ENCODE measurements around the gene OR2A12. TPM values are rescaled to one million over a fixed set of nuclear protein-coding genes. Genes with fewer than 3 reads are reported as not detected.

The OR2A12 gene, protein sequence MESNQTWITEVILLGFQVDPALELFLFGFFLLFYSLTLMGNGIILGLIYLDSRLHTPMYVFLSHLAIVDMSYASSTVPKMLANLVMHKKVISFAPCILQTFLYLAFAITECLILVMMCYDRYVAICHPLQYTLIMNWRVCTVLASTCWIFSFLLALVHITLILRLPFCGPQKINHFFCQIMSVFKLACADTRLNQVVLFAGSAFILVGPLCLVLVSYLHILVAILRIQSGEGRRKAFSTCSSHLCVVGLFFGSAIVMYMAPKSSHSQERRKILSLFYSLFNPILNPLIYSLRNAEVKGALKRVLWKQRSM
- not detected for total RNA-seq (ENCODE audit: unreplicated experiment)
- long read RNA-seq, result 0 reads

DNA sequence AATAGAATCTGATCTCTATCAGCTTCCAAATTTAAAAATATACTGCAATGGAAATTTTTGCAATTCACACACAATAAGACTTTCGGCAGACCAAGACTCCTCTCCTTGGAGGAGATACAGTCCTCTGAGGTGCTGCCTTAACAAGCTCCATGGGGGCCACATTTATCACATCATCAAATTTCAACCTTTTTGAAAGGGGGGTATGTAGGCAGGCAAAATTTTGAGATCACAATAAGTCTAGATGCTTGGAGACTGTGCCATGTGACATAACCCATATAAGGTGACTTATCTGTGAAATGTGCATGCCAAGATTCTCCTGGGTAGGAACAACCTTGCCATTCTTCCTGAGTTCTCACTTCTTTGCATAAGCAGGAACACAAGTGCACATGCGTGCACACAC lies at the start of gene OR2A12:
Gene OR2A12 (plus strand): TSS at position 301 of the 400 bp plus-strand sequence. CDS start 8,830 bp downstream, outside the sequence.
- TF ChIP-seq, protein P1, sequence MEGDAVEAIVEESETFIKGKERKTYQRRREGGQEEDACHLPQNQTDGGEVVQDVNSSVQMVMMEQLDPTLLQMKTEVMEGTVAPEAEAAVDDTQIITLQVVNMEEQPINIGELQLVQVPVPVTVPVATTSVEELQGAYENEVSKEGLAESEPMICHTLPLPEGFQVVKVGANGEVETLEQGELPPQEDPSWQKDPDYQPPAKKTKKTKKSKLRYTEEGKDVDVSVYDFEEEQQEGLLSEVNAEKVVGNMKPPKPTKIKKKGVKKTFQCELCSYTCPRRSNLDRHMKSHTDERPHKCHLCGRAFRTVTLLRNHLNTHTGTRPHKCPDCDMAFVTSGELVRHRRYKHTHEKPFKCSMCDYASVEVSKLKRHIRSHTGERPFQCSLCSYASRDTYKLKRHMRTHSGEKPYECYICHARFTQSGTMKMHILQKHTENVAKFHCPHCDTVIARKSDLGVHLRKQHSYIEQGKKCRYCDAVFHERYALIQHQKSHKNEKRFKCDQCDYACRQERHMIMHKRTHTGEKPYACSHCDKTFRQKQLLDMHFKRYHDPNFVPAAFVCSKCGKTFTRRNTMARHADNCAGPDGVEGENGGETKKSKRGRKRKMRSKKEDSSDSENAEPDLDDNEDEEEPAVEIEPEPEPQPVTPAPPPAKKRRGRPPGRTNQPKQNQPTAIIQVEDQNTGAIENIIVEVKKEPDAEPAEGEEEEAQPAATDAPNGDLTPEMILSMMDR (IDR thresholded peaks at IDR 0.05; ENCODE audit: unreplicated experiment), result no peak
- Mint-ChIP-seq H3K4me1 (ENCODE audit: unreplicated experiment) (no peaks in the 10 kb centered on the region), H3K36me3 (ENCODE audit: low read depth, unreplicated experiment) (no peaks in the 10 kb centered on the region), H3K27me3 (ENCODE audit: unreplicated experiment) (no peaks in the 10 kb centered on the region), H3K9me3 (ENCODE audit: unreplicated experiment) (no peaks in the 10 kb centered on the region), H3K27ac (ENCODE audit: unreplicated experiment) (no peak within 1 kb of the TSS), H3K4me3 (ENCODE audit: unreplicated experiment) (no peak within 1 kb of the TSS)
- no peak for DNase-seq (ENCODE audit: low spot score)

DNA sequence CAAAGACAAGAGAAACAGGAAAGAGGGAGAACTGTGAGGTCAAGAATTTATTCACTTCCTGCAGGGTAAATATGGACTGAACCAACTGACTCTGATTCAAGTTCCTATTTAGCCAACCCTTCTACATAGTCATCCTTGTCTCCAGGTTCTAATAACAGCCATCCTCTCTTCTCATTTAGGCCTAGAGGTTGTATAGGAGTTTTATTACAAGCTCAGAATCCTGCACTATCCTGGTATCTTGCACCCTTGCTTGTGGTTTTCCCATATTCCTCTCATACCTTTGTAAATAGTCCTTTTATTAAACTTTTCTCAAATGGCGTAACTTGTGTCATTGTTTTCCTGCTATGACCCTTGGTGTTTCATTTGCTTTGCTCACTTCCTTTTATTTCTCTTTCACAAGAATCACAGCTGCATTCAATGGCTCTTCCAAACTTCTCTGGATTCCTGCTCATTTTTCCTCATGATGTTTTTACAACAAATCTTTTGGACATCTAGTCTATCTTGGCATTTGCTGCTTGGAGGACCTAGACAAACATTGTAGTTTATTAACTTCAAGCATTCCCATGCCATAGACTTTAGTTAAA lies 49.7 kb upstream of the OR2A12 start:
- DNase-seq (ENCODE audit: low spot score), result no peak
- H3K27ac Mint-ChIP-seq (ENCODE audit: unreplicated experiment), result no peak overlapping the region

DNA sequence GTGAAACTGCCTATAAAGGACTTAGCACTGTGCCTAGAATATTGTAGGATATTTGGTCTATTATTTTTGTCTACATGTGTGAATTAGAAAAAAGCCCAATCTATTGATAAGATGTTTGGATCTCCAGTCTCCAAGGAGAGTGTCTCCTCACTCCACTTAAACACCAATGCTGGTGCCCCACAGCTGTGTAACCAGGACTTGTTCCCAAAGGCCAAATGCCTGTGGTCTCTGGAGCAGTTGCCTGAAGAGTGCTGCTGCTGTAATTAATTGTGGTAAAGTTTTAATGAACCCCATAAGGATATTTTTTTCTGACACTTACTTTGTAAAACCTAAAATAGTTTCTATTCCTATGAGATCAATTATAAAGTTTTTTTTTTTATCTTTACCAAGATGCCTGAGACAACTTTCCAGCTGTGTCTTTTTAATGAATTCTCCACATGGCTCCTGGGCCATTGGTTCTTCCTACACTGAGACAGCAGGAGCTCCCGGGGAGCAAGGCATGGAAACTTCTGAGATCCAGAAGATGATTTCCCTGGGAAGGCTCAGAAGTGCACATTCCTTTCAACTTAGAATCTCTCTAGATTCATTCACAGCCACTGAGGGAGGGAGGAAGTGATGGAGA lies 48.6 kb upstream of the OR2A12 start:
- TF ChIP-seq, protein P1 (IDR thresholded peaks at IDR 0.05; ENCODE audit: unreplicated experiment), result no peak
- peaks cover 9% of the 10 kb centered on the region for H3K4me1 Mint-ChIP-seq (ENCODE audit: unreplicated experiment)
- H3K27ac Mint-ChIP-seq (ENCODE audit: unreplicated experiment), result no peak overlapping the region
- no peaks in the 10 kb centered on the region for H3K27me3 Mint-ChIP-seq (ENCODE audit: unreplicated experiment)
- no peak for DNase-seq (ENCODE audit: low spot score)
- H3K4me3 Mint-ChIP-seq (ENCODE audit: unreplicated experiment), result no peak overlapping the region
- no peaks in the 10 kb centered on the region for H3K9me3 Mint-ChIP-seq (ENCODE audit: unreplicated experiment)
- H3K36me3 Mint-ChIP-seq (ENCODE audit: low read depth, unreplicated experiment), result no peaks in the 10 kb centered on the region

More for the DNA sequence above, 49.7 kb upstream of the OR2A12 start:
- H3K4me1 Mint-ChIP-seq (ENCODE audit: unreplicated experiment), result peaks cover 9% of the 10 kb centered on the region
- H3K4me3 Mint-ChIP-seq (ENCODE audit: unreplicated experiment), result no peak overlapping the region
- no peaks in the 10 kb centered on the region for H3K36me3 Mint-ChIP-seq (ENCODE audit: low read depth, unreplicated experiment)
- TF ChIP-seq, protein P1 (IDR thresholded peaks at IDR 0.05; ENCODE audit: unreplicated experiment), result no peak
- H3K9me3 Mint-ChIP-seq (ENCODE audit: unreplicated experiment), result no peaks in the 10 kb centered on the region
- no peaks in the 10 kb centered on the region for H3K27me3 Mint-ChIP-seq (ENCODE audit: unreplicated experiment)

DNA sequence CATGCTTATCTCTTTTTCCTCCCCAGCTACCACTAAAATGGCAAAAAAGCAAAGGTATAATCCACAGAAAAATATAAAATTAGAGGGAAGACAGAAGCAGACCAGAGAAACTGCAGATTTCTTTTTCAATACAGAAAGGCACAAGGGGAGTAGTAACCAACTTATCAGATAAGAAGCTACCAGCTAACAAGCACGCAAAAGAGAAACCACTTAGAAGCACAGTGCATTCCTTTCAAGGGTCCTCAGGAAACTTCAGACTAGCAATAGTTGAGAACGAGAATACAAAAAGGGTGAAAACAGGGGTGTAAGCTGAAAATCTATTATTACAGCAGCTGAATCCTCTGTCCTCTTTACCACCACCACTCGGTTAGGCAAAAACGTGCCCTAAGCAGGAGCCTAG lies 47.2 kb upstream of the OR2A12 start:
- no peak for DNase-seq (ENCODE audit: low spot score)
- Mint-ChIP-seq H3K9me3 (ENCODE audit: unreplicated experiment) (no peaks in the 10 kb centered on the region), H3K36me3 (ENCODE audit: low read depth, unreplicated experiment) (no peaks in the 10 kb centered on the region), H3K4me3 (ENCODE audit: unreplicated experiment) (no peak overlapping the region), H3K4me1 (ENCODE audit: unreplicated experiment) (peaks cover 6% of the 10 kb centered on the region), H3K27ac (ENCODE audit: unreplicated experiment) (no peak overlapping the region), H3K27me3 (ENCODE audit: unreplicated experiment) (no peaks in the 10 kb centered on the region)
- TF ChIP-seq, protein P1 (IDR thresholded peaks at IDR 0.05; ENCODE audit: unreplicated experiment), result no peak

DNA sequence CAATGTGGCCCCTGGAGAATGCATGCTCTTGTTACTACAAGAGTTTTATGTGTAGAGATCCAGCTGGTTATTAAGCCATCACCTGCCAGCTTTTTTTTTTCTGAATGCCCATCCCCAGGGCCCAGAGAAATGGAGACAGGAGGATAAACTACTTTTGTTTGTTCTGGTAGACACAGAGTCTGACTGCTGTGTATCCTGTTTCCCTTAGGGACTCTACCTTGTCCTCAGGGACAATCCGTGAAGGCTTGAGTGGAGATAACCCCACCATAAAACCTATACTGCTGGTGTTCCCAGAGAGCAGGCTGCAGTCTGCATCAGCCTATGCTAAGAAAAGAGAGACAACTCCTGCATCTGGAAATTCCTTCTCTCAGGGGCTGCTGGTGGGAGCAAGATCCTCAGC lies 37.4 kb upstream of the OR2A12 start, which contains the start of gene OR2A5:
Gene OR2A5 (plus strand): TSS at position 301 of the 400 bp plus-strand sequence. CDS start 1,454 bp downstream, outside the sequence.
- DNase-seq (ENCODE audit: low spot score), result no peak
- H3K4me3 Mint-ChIP-seq (ENCODE audit: unreplicated experiment), result no peak within 1 kb of the TSS
- no peak within 1 kb of the TSS for H3K27ac Mint-ChIP-seq (ENCODE audit: unreplicated experiment)
- no peaks in the 10 kb centered on the region for H3K36me3 Mint-ChIP-seq (ENCODE audit: low read depth, unreplicated experiment)
- peaks cover 1% of the 10 kb centered on the region for H3K27me3 Mint-ChIP-seq (ENCODE audit: unreplicated experiment)
- TF ChIP-seq, protein P1 (IDR thresholded peaks at IDR 0.05; ENCODE audit: unreplicated experiment), result no peak
- H3K9me3 Mint-ChIP-seq (ENCODE audit: unreplicated experiment), result no peaks in the 10 kb centered on the region
- H3K4me1 Mint-ChIP-seq (ENCODE audit: unreplicated experiment), result no peaks in the 10 kb centered on the region
